Gastrocnemius medialis (tissue), 4 donors: ENCODE data around the gene MLLT10. TPM values are rescaled to one million over a fixed set of nuclear protein-coding genes. Genes with fewer than 3 reads are reported as not detected.

ENCODE experiments used
- ATAC-seq, 2 donors: fragments of 150-250 bp; one replicate each; pipeline ENCODE4 v1.9.1; 2016
- DNase-seq, 2 donors: peaks; one replicate each; pipeline ENCODE4 v3.0.0-alpha.2; 2019
- H3K27ac ChIP-seq, 4 donors: fragments of 200-600 bp; sonication (generic); 1 replicate in 1 of 4; 2 replicates in 3 of 4; pipeline ENCODE4 v1.5.1; 2016 to 2018; ENCODE audit warnings: mild to moderate bottlenecking in 2 of 4, moderate library complexity in 1 of 4
- H3K27me3 ChIP-seq, 3 donors: fragments of 200-600 bp; sonication (generic) in 2 of 3; 1 replicate in 1 of 3; 2 replicates in 2 of 3; pipeline versions ENCODE4 v1.5.1 to v1.6.0; 2016 to 2019; ENCODE audit warnings: mild to moderate bottlenecking in 1 of 3, moderate library complexity in 1 of 3
- H3K36me3 ChIP-seq, 2 donors: fragments of 200-600 bp; sonication (generic) in 1 of 2; one replicate each; pipeline ENCODE4 v1.5.1; 2017 to 2018
- H3K4me1 ChIP-seq, 2 donors: fragments of 200-600 bp; sonication (generic) in 1 of 2; one replicate each; pipeline ENCODE4 v1.5.1; 2016 to 2017; ENCODE audit warnings: mild to moderate bottlenecking in 2 of 2
- H3K4me3 ChIP-seq, 4 donors: fragments of 200-600 bp; sonication (generic) in 3 of 4; 1 replicate in 1 of 4; 2 replicates in 3 of 4; pipeline ENCODE4 v1.5.1; 2016 to 2019; ENCODE audit warnings: mild to moderate bottlenecking in 2 of 4
- H3K9me3 ChIP-seq, 3 donors: fragments of 200-600 bp; sonication (generic) in 2 of 3; 1 replicate in 1 of 3; 2 replicates in 2 of 3; pipeline ENCODE4 v1.5.1; 2016 to 2019
- POLR2A ChIP-seq, 2 donors: fragments of 450-650 bp; IDR thresholded peaks; one replicate each; pipeline ENCODE4 v1.6.1; 2017; ENCODE audit warnings: antibody characterized with exemption in 2 of 2, mild to moderate bottlenecking in 2 of 2, moderate library complexity in 2 of 2
- in situ Hi-C, 4 donors: fragments of 200-750 bp; cut with MboI; loops; one replicate each; pipeline versions ENCODE4 v1.15.0 to v1.8.0; 2017; ENCODE audit warnings: low sequenced_read_pairs in 4 of 4
- intact Hi-C: fragments of 100-400 bp; cut with DNase I; formaldehyde crosslinking; loops from one replicate; pipeline ENCODE4 v1.15.1; 2023; ENCODE audit warnings: low total_unique reads
- total RNA-seq, 4 donors: library from RNA; depleted of rRNA; stranded (reverse); fragments of >200 nt; gene quantifications; one replicate each; pipeline versions ENCODE4 v1.1.0 to v1.2.3, GENCODE V29; 2016
- TF ChIP-seq, protein P1 (sequence below), 5 experiments: fragments of 450-650 bp in 3 of 5; fragments of 200-600 bp in 2 of 5; sonication (generic) in 2 of 5; IDR thresholded peaks in 4 of 5; conservative IDR thresholded peaks in 1 of 5; 1 replicate in 4 of 5; 2 replicates in 1 of 5; pipeline ENCODE4 v1.5.1; 2016 to 2019; ENCODE audit warnings: antibody characterized with exemption in 5 of 5, mild to moderate bottlenecking in 3 of 5, moderate library complexity in 3 of 5

MLLT10 gene
- total RNA-seq, 4 donors from 2014 or later, result 13.6 to 26.6 (median 21.6) TPM

DNA sequence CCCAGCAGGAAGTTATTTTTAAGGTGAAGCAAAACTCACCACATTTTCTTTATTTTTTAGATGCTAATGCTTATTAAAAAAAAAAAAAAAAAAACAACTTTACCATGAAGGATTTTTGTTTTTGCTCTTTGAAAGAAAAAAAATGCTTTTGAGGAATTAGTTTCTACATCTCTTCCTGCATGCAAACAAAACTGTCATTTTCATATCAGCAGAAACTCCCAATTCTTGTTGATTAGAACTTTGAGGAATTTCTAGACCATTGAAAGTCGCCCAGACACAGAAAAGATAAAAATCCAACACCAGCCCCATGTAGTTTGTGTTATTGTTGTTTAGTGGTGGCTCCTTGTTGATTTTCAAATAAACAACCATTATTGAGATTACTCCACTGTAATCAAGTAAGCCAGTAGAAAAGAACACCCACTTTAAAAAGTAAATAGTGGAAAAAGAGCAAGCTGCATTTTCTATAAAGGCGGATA is 22.9 kb upstream of the MLLT10 start:
- DNase-seq (no peak), ATAC-seq (no peak)
- intact Hi-C loops (no loop called here), in situ Hi-C loops (loop anchor here in 1 of 4 donors (25.0 kb wide), 1 partner anchor 801 kb away; the partner anchor contains the start of genes BMI1 and COMMD3)
- Histone ChIP-seq H3K27me3 (peaks cover 0 to 32% (median 4%) of the 10 kb centered on the region in 3 donors), H3K4me3 (no peak overlapping the region), H3K36me3 (no peaks in the 10 kb centered on the region), H3K4me1 (peaks cover 6% of the 10 kb centered on the region in 2 donors), H3K27ac (no peak overlapping the region), H3K9me3 (no peaks in the 10 kb centered on the region)
- TF ChIP-seq, protein P1, sequence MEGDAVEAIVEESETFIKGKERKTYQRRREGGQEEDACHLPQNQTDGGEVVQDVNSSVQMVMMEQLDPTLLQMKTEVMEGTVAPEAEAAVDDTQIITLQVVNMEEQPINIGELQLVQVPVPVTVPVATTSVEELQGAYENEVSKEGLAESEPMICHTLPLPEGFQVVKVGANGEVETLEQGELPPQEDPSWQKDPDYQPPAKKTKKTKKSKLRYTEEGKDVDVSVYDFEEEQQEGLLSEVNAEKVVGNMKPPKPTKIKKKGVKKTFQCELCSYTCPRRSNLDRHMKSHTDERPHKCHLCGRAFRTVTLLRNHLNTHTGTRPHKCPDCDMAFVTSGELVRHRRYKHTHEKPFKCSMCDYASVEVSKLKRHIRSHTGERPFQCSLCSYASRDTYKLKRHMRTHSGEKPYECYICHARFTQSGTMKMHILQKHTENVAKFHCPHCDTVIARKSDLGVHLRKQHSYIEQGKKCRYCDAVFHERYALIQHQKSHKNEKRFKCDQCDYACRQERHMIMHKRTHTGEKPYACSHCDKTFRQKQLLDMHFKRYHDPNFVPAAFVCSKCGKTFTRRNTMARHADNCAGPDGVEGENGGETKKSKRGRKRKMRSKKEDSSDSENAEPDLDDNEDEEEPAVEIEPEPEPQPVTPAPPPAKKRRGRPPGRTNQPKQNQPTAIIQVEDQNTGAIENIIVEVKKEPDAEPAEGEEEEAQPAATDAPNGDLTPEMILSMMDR (IDR thresholded peaks at IDR 0.05 in 4 of 5, conservative IDR thresholded peaks at IDR 0.05 in 1 of 5), result no peak
- no peak for TF ChIP-seq POLR2A (IDR thresholded peaks at IDR 0.05)

- ATAC-seq, result no peak
- peaks cover 0 to 32% (median 4%) of the 10 kb centered on the region in 3 donors for H3K27me3 ChIP-seq
- H3K27ac ChIP-seq, result no peak overlapping the region
Observed at GRCh38 chr10:21511946-21512572, 22.0 kb upstream of the MLLT10 start.

GRCh38 chr10:21512573-21513404 is 21.2 kb upstream of the MLLT10 start:
- no peak for DNase-seq
- Histone ChIP-seq H3K9me3 (no peaks in the 10 kb centered on the region), H3K27ac (no peak overlapping the region), H3K4me3 (no peak overlapping the region), H3K27me3 (peaks cover 0 to 31% (median 4%) of the 10 kb centered on the region in 3 donors), H3K36me3 (no peaks in the 10 kb centered on the region), H3K4me1 (peaks cover 7 to 8% of the 10 kb centered on the region in 2 donors)
- no peak for TF ChIP-seq POLR2A (IDR thresholded peaks at IDR 0.05)
- TF ChIP-seq, protein P1 (IDR thresholded peaks at IDR 0.05 in 4 of 5, conservative IDR thresholded peaks at IDR 0.05 in 1 of 5), result no peak
- no peak for ATAC-seq
- intact Hi-C loops (no loop called here), in situ Hi-C loops (loop anchor here in 1 of 4 donors (25.0 kb wide), 1 partner anchor 800 kb away; the partner anchor contains the start of genes BMI1 and COMMD3)

More at GRCh38 chr10:21511946-21512572, 22.0 kb upstream of the MLLT10 start:
- in situ Hi-C loops (loop anchor here in 1 of 4 donors (25.0 kb wide), 1 partner anchor 800 kb away; the partner anchor contains the start of genes BMI1 and COMMD3), intact Hi-C loops (no loop called here)
- H3K4me1 ChIP-seq, result peaks cover 7 to 8% of the 10 kb centered on the region in 2 donors
- no peak overlapping the region for H3K4me3 ChIP-seq
- no peaks in the 10 kb centered on the region for H3K9me3 ChIP-seq
- TF ChIP-seq POLR2A (IDR thresholded peaks at IDR 0.05), result no peak
- TF ChIP-seq, protein P1 (IDR thresholded peaks at IDR 0.05 in 4 of 5, conservative IDR thresholded peaks at IDR 0.05 in 1 of 5), result no peak
- no peaks in the 10 kb centered on the region for H3K36me3 ChIP-seq
- DNase-seq, result no peak

GRCh38 chr10:21513405-21513788 is 20.6 kb upstream of the MLLT10 start:
- H3K27me3 ChIP-seq, result peaks cover 0 to 28% (median 4%) of the 10 kb centered on the region in 3 donors
- no peaks in the 10 kb centered on the region for H3K9me3 ChIP-seq
- no peak for ATAC-seq
- in situ Hi-C loops, result loop anchor here in 1 of 4 donors (25.0 kb wide), 1 partner anchor 799 kb away; the partner anchor contains the start of genes BMI1 and COMMD3
- no peak for TF ChIP-seq POLR2A (IDR thresholded peaks at IDR 0.05)
- TF ChIP-seq, protein P1 (IDR thresholded peaks at IDR 0.05 in 4 of 5, conservative IDR thresholded peaks at IDR 0.05 in 1 of 5), result no peak
- H3K4me3 ChIP-seq, result no peak overlapping the region
- no peaks in the 10 kb centered on the region for H3K36me3 ChIP-seq
- intact Hi-C loops, result no loop called here
- peaks cover 8 to 10% of the 10 kb centered on the region in 2 donors for H3K4me1 ChIP-seq
- no peak overlapping the region for H3K27ac ChIP-seq
- DNase-seq, result no peak
